Liver (tissue), 9 donors: ENCODE data around the gene KDM1B. TPM values are rescaled to one million over a fixed set of nuclear protein-coding genes. Genes with fewer than 3 reads are reported as not detected.

ENCODE experiments used
- DNase-seq: peaks from one replicate; pipeline ENCODE4 v3.0.0-alpha.2; 2017; ENCODE audit warnings: low spot score
- H3K27ac ChIP-seq, 2 donors: one replicate each; pipeline ENCODE4 v1.7.0; 2013; ENCODE audit warnings: inconsistent platforms in 2 of 2, low read length in 2 of 2, control low read depth in 1 of 2, low read depth in 1 of 2, mild to moderate bottlenecking in 1 of 2
- H3K27me3 ChIP-seq, 4 donors: one replicate each; pipeline versions ENCODE4 v1.6.1 to v1.7.0; 2013; ENCODE audit warnings: low read length in 3 of 4, inconsistent platforms in 1 of 4, mild to moderate bottlenecking in 1 of 4, moderate library complexity in 1 of 4; ENCODE audit not compliant: control insufficient read depth in 4 of 4, insufficient read depth in 4 of 4
- H3K36me3 ChIP-seq, 4 donors: one replicate each; pipeline versions ENCODE4 v1.6.1 to v1.7.0; 2013; ENCODE audit warnings: low read length in 3 of 4, mild to moderate bottlenecking in 3 of 4, low read depth in 1 of 4, moderate library complexity in 1 of 4; ENCODE audit not compliant: control insufficient read depth in 4 of 4, insufficient read depth in 3 of 4
- H3K4me1 ChIP-seq, 4 donors: one replicate each; pipeline versions ENCODE4 v1.6.1 to v1.7.0; 2013; ENCODE audit warnings: low read length in 3 of 4, mild to moderate bottlenecking in 3 of 4, moderate library complexity in 1 of 4; ENCODE audit not compliant: control insufficient read depth in 4 of 4, insufficient read depth in 4 of 4
- H3K4me3 ChIP-seq, 3 donors: one replicate each; pipeline versions ENCODE4 v1.6.1 to v1.7.0; 2013; ENCODE audit warnings: low read length in 3 of 3, control low read depth in 1 of 3, low read depth in 1 of 3, mild to moderate bottlenecking in 1 of 3
- H3K9ac ChIP-seq, 2 donors: one replicate each; pipeline ENCODE4 v1.7.0; 2013; ENCODE audit warnings: low read length in 2 of 2, mild to moderate bottlenecking in 2 of 2, moderate library complexity in 2 of 2, control low read depth in 1 of 2, low read depth in 1 of 2
- H3K9me3 ChIP-seq, 4 donors: one replicate each; pipeline versions ENCODE4 v1.6.1 to v1.7.0; 2013; ENCODE audit warnings: low read length in 3 of 4; ENCODE audit not compliant: control insufficient read depth in 4 of 4
- ATF3 ChIP-seq: IDR thresholded peaks from 2 replicates; pipeline ENCODE4 v1.6.1; 2016; ENCODE audit warnings: antibody characterized with exemption
- EGR1 ChIP-seq, 2 donors: IDR thresholded peaks; 2 replicates each; pipeline ENCODE4 v1.6.1; 2016 to 2018; ENCODE audit warnings: antibody characterized with exemption in 2 of 2, low read depth in 2 of 2
- FOXA2 ChIP-seq: IDR thresholded peaks from 2 replicates; pipeline ENCODE4 v1.6.1; 2016; ENCODE audit warnings: antibody characterized with exemption
- GABPA ChIP-seq, 2 donors: IDR thresholded peaks in 1 of 2; conservative IDR thresholded peaks in 1 of 2; 2 replicates each; pipeline ENCODE4 v1.6.1; 2016; ENCODE audit warnings: antibody characterized with exemption in 2 of 2, mild to moderate bottlenecking in 1 of 2, moderate library complexity in 1 of 2
- HNF4A ChIP-seq, 2 donors: conservative IDR thresholded peaks; 2 replicates each; pipeline ENCODE4 v1.6.1; 2016; ENCODE audit warnings: antibody characterized with exemption in 2 of 2, mild to moderate bottlenecking in 2 of 2
- HNF4G ChIP-seq: IDR thresholded peaks from 2 replicates; pipeline ENCODE4 v1.6.1; 2016; ENCODE audit warnings: antibody characterized with exemption
- JUND ChIP-seq, 2 donors: IDR thresholded peaks; 2 replicates each; pipeline ENCODE4 v1.6.1; 2016; ENCODE audit warnings: antibody characterized with exemption in 2 of 2
- MAX ChIP-seq: IDR thresholded peaks from 2 replicates; pipeline ENCODE4 v1.6.1; 2016; ENCODE audit warnings: antibody characterized with exemption
- NR2F2 ChIP-seq: IDR thresholded peaks from 2 replicates; pipeline ENCODE4 v1.6.1; 2016; ENCODE audit warnings: antibody characterized with exemption
- RAD21 ChIP-seq, 2 donors: IDR thresholded peaks; 2 replicates each; pipeline ENCODE4 v1.6.1; 2016; ENCODE audit warnings: antibody characterized with exemption in 2 of 2, mild to moderate bottlenecking in 2 of 2
- RXRA ChIP-seq, 2 donors: IDR thresholded peaks; 2 replicates each; pipeline ENCODE4 v1.6.1; 2017 to 2018; ENCODE audit warnings: antibody characterized with exemption in 2 of 2, mild to moderate bottlenecking in 1 of 2
- SP1 ChIP-seq: IDR thresholded peaks from 2 replicates; pipeline ENCODE4 v1.6.1; 2018; ENCODE audit warnings: antibody characterized with exemption, mild to moderate bottlenecking
- TAF1 ChIP-seq: conservative IDR thresholded peaks from 2 replicates; pipeline ENCODE4 v1.6.1; 2016; ENCODE audit warnings: antibody characterized with exemption, mild to moderate bottlenecking
- ZBTB33 ChIP-seq: IDR thresholded peaks from 2 replicates; pipeline ENCODE4 v1.6.1; 2016; ENCODE audit warnings: antibody characterized with exemption
- WGBS: extraction: QIAGEN DNeasy Blood & Tissue Kit; methylation state at CpG from one replicate; pipeline ENCODE4 v1.1.7; 2013; 5-methylcytosine and 5-hydroxymethylcytosine counted together
- polyA plus RNA-seq, 2 donors: library from polyadenylated mRNA; stranded (reverse) in 1 of 2; unstranded in 1 of 2; fragments of 200-250 nt in 1 of 2; fragments of >200 nt in 1 of 2; fragmentation: Nextera tagmentation in 1 of 2; extraction: Ambion mirVana in 1 of 2; gene quantifications; one replicate each; pipeline versions ENCODE4 v1.2.1 to v1.2.3, GENCODE V29; 2013 to 2015
- total RNA-seq, 2 donors: library from RNA; depleted of rRNA; stranded (reverse); fragments of >200 nt; gene quantifications; one replicate each; pipeline ENCODE4 v1.2.3, GENCODE V29; 2014
- TF ChIP-seq, protein P1 (sequence below): fragments of 150-350 bp; IDR thresholded peaks from 2 replicates; pipeline ENCODE4 v1.5.1; 2017; ENCODE audit warnings: improper control_type of control experiment, low read depth, low read length; ENCODE audit not compliant: missing input control
- donor health status: healthy.
- donor health status: healthy.
- donor health status: healthy.
- donor health status: healthy.
- donor health status: healthy.

Gene KDM1B
- total and polyA plus RNA-seq, 4 donors, result 1.6 to 10.2 (median 6.7) TPM

GRCh38 chr6:18245642-18246041 lies 90.4 kb downstream of the KDM1B start:
- H3K36me3 ChIP-seq, result peaks cover 2 to 35% (median 25%) of the 10 kb centered on the region in 4 donors
- no peak overlapping the region for H3K4me3 ChIP-seq
- H3K9me3 ChIP-seq, result no peaks in the 10 kb centered on the region
- no peak for TF ChIP-seq ATF3
- TF ChIP-seq TAF1, result no peak
- no peak for TF ChIP-seq JUND (IDR thresholded peaks at IDR 0.05)
- TF ChIP-seq RAD21 (IDR thresholded peaks at IDR 0.05), result no peak
- no peak for TF ChIP-seq FOXA2
- TF ChIP-seq, protein P1, sequence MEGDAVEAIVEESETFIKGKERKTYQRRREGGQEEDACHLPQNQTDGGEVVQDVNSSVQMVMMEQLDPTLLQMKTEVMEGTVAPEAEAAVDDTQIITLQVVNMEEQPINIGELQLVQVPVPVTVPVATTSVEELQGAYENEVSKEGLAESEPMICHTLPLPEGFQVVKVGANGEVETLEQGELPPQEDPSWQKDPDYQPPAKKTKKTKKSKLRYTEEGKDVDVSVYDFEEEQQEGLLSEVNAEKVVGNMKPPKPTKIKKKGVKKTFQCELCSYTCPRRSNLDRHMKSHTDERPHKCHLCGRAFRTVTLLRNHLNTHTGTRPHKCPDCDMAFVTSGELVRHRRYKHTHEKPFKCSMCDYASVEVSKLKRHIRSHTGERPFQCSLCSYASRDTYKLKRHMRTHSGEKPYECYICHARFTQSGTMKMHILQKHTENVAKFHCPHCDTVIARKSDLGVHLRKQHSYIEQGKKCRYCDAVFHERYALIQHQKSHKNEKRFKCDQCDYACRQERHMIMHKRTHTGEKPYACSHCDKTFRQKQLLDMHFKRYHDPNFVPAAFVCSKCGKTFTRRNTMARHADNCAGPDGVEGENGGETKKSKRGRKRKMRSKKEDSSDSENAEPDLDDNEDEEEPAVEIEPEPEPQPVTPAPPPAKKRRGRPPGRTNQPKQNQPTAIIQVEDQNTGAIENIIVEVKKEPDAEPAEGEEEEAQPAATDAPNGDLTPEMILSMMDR, result no peak
- TF ChIP-seq GABPA (IDR thresholded peaks at IDR 0.05 in 1 of 2, conservative IDR thresholded peaks at IDR 0.05 in 1 of 2), result no peak
- TF ChIP-seq NR2F2, result no peak
- no peak for TF ChIP-seq EGR1 (IDR thresholded peaks at IDR 0.05; ENCODE audit: low read depth in 2 of 2)
- no peak overlapping the region for H3K27ac ChIP-seq
- no peaks in the 10 kb centered on the region for H3K4me1 ChIP-seq
- H3K9ac ChIP-seq, result no peak overlapping the region
- no peaks in the 10 kb centered on the region for H3K27me3 ChIP-seq
- DNase-seq, result no peak
- WGBS, result 84% methylated on average over 7 of the region's 7 CpGs

DNA sequence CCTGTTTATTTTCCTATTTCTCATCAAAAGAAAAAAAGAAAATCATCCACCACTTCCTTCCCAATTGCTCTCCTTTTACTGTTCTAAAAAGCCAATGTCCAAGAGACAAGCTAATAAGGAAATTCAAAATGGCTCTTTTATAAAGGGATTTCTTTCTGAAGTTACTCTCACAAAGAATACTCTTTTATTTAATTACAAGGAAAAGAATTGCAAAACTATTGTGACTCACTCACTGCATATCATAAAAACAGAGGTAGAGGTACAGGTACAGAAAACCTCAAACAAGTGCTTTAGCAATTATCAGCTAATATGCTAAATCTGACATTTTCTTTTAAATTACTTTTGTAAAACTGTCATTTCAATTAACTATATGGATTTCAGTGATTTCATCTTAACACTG lies 91.0 kb downstream of the KDM1B start:
- Histone ChIP-seq H3K4me1 (no peaks in the 10 kb centered on the region), H3K27ac (no peak overlapping the region), H3K9me3 (no peaks in the 10 kb centered on the region), H3K36me3 (peaks cover 0 to 36% (median 25%) of the 10 kb centered on the region in 4 donors), H3K9ac (no peak overlapping the region), H3K27me3 (no peaks in the 10 kb centered on the region), H3K4me3 (no peak overlapping the region)
- no peak for TF ChIP-seq GABPA (IDR thresholded peaks at IDR 0.05 in 1 of 2, conservative IDR thresholded peaks at IDR 0.05 in 1 of 2)
- TF ChIP-seq ZBTB33, result no peak
- TF ChIP-seq RXRA (IDR thresholded peaks at IDR 0.05), result no peak
- no peak for TF ChIP-seq EGR1 (IDR thresholded peaks at IDR 0.05; ENCODE audit: low read depth in 2 of 2)
- TF ChIP-seq SP1, result no peak
- no peak for TF ChIP-seq FOXA2
- TF ChIP-seq, protein P1, result no peak
- no peak for TF ChIP-seq HNF4G
- no peak for TF ChIP-seq TAF1
- TF ChIP-seq MAX, result no peak
- TF ChIP-seq HNF4A (conservative IDR thresholded peaks at IDR 0.05), result no peak
- TF ChIP-seq NR2F2, result no peak
- no peak for DNase-seq
